HepG2 (cell line): Measurements from ENCODE around the gene RPL23. TPM values are rescaled to one million over a fixed set of nuclear protein-coding genes. Genes with fewer than 3 reads are reported as not detected.

Experiments used
- DNMT1 ChIP-seq: sonication (generic); formaldehyde crosslinking; IDR thresholded peaks from 2 replicates; pipeline ENCODE4 v1.5.1; 2020; ENCODE audit warnings: mild to moderate bottlenecking, missing genetic modification reagents
- GATAD2A ChIP-seq: IDR thresholded peaks from 2 replicates; pipeline ENCODE4 v1.6.1; 2016
- KLF15 ChIP-seq: sonication (generic); formaldehyde crosslinking; IDR thresholded peaks from 2 replicates; pipeline ENCODE4 v1.8.1; 2023; ENCODE audit warnings: borderline replicate concordance, mild to moderate bottlenecking, inconsistent platforms, missing genetic modification reagents, mixed read lengths
- NFATC3 ChIP-seq: sonication (generic); formaldehyde crosslinking; IDR thresholded peaks from 2 replicates; pipeline ENCODE4 v1.5.1; 2020; ENCODE audit warnings: mild to moderate bottlenecking, missing genetic modification reagents
- NKX3-1 ChIP-seq: sonication (generic); formaldehyde crosslinking; IDR thresholded peaks from 2 replicates; pipeline ENCODE4 v1.5.0; 2020; ENCODE audit warnings: missing genetic modification reagents
- NR2F1 ChIP-seq, 2 experiments: fragments of 450-650 bp in 1 of 2; formaldehyde crosslinking in 1 of 2; IDR thresholded peaks; 2 replicates each; pipeline versions ENCODE4 v1.5.0 to v1.6.1; 2016 to 2020; ENCODE audit warnings: mild to moderate bottlenecking in 1 of 2, missing compliant biosample characterization in 1 of 2, missing genetic modification reagents in 1 of 2, moderate library complexity in 1 of 2
- SRY ChIP-seq: sonication (generic); formaldehyde crosslinking; IDR thresholded peaks from 2 replicates; pipeline ENCODE4 v1.8.0; 2022; ENCODE audit warnings: mild to moderate bottlenecking, missing genetic modification reagents
- ZBTB38 ChIP-seq: sonication (generic); formaldehyde crosslinking; IDR thresholded peaks from 2 replicates; pipeline ENCODE4 v1.5.1; 2020; ENCODE audit warnings: mild to moderate bottlenecking, missing genetic modification reagents
- ZMYM3 ChIP-seq: sonication (generic); formaldehyde crosslinking; IDR thresholded peaks from 2 replicates; pipeline ENCODE4 v1.5.1; 2020; ENCODE audit warnings: mild to moderate bottlenecking, missing genetic modification reagents
- ZNF430 ChIP-seq: sonication (generic); formaldehyde crosslinking; IDR thresholded peaks from 2 replicates; pipeline ENCODE4 v1.9.0; 2021; ENCODE audit warnings: mild to moderate bottlenecking, missing genetic modification reagents
- ZNF549 ChIP-seq: sonication (generic); formaldehyde crosslinking; IDR thresholded peaks from 2 replicates; pipeline ENCODE4 v1.5.0; 2020; ENCODE audit warnings: missing genetic modification reagents
- ZNF674 ChIP-seq: sonication (generic); formaldehyde crosslinking; IDR thresholded peaks from 2 replicates; pipeline ENCODE4 v1.5.0; 2020; ENCODE audit warnings: low read depth, mild to moderate bottlenecking, missing genetic modification reagents
- ZNF720 ChIP-seq: sonication (generic); formaldehyde crosslinking; IDR thresholded peaks from 2 replicates; pipeline ENCODE4 v1.4.0; 2020; ENCODE audit warnings: missing genetic modification reagents
- ZNF761 ChIP-seq: sonication (generic); formaldehyde crosslinking; conservative IDR thresholded peaks from 2 replicates; pipeline ENCODE4 v1.4.0; 2020; ENCODE audit warnings: mild to moderate bottlenecking, missing genetic modification reagents
- ZSCAN25 ChIP-seq: sonication (generic); formaldehyde crosslinking; IDR thresholded peaks from 2 replicates; pipeline ENCODE4 v1.8.0; 2022; ENCODE audit warnings: mild to moderate bottlenecking, missing genetic modification reagents
- polyA plus RNA-seq, 8 experiments: library from polyadenylated mRNA; depleted of rRNA in 3 of 8; stranded (reverse) in 7 of 8; unstranded in 1 of 8; fragments of >200 nt; fragmentation: Illumina TruSeq in 4 of 8; extraction: Trizol in 4 of 8; gene quantifications; 2 replicates each; pipeline versions ENCODE4 v1.2.1 to v1.2.3, GENCODE V29; 2011 to 2016; ENCODE audit warnings: low read depth in 4 of 8, missing spikeins in 1 of 8, mixed read lengths in 1 of 8; ENCODE audit not compliant: insufficient read depth in 1 of 8
- total RNA-seq, 5 experiments: library from RNA; depleted of rRNA; stranded (reverse); fragments of >200 nt; fragmentation: Illumina TruSeq; extraction: Trizol; gene quantifications; 2 replicates each; pipeline ENCODE4 v1.2.3, GENCODE V29; 2016; ENCODE audit warnings: low read depth in 1 of 5
- TF ChIP-seq, protein P1 (sequence below): sonication (generic); formaldehyde crosslinking; IDR thresholded peaks from 2 replicates; pipeline ENCODE4 v1.5.0; 2020; ENCODE audit warnings: mild to moderate bottlenecking, missing genetic modification reagents
- TF ChIP-seq, protein P2 (sequence below): sonication (generic); formaldehyde crosslinking; IDR thresholded peaks from 2 replicates; pipeline ENCODE4 v1.5.1; 2020; ENCODE audit warnings: mild to moderate bottlenecking, missing genetic modification reagents, borderline replicate concordance
- TF ChIP-seq, protein P3 (sequence below): sonication (generic); formaldehyde crosslinking; IDR thresholded peaks from 2 replicates; pipeline ENCODE4 v1.4.0; 2020; ENCODE audit warnings: missing genetic modification reagents
- TF ChIP-seq, protein P4 (sequence below): sonication (generic); formaldehyde crosslinking; IDR thresholded peaks from 2 replicates; pipeline ENCODE4 v1.5.0; 2020; ENCODE audit warnings: missing genetic modification reagents

RPL23 gene
- total and polyA plus RNA-seq, 2 of the 13 experiments (the other 11 are each of a cell fraction or from before 2014, with no cell fraction given), result 2,790 to 4,860 TPM

DNA sequence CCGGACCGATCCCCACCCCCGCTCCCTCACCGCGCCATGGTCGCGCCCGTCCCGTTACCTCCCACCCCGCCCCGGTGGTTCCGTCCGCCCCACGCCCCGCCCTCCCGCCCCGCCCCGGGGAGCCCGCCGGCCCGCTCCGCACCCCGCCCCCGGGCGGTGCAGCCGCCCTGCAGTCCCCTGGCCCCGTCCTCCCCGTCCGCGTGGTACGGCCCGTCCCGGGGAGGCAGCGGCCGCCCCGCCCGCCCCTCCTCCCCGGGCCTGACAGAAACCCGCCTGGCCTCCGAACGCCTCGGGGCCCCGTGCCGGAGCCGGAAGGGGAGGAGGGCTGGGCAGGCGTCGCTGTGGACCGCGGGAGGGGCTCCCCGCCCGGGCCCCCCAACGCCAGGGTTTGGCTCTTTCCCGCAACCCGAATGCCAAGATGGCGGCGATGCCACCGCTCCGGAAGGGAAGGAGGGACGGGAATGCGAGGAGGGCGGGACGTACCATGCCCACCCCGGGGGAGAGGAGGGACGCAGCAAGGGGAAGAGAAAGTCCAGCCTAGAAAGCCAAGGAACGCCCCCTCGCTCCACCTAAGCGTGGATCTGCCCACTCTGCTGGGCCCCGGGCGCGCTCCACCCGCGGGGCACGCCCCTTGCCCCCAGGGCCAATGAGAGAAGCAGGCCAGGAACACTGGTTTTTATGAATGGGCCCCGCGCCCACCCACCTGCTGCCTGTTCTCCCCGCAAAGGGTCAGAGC, 53.9 kb downstream of the RPL23 start, which contains the start of gene PIP4K2B (continued):
- TF ChIP-seq, protein P1, sequence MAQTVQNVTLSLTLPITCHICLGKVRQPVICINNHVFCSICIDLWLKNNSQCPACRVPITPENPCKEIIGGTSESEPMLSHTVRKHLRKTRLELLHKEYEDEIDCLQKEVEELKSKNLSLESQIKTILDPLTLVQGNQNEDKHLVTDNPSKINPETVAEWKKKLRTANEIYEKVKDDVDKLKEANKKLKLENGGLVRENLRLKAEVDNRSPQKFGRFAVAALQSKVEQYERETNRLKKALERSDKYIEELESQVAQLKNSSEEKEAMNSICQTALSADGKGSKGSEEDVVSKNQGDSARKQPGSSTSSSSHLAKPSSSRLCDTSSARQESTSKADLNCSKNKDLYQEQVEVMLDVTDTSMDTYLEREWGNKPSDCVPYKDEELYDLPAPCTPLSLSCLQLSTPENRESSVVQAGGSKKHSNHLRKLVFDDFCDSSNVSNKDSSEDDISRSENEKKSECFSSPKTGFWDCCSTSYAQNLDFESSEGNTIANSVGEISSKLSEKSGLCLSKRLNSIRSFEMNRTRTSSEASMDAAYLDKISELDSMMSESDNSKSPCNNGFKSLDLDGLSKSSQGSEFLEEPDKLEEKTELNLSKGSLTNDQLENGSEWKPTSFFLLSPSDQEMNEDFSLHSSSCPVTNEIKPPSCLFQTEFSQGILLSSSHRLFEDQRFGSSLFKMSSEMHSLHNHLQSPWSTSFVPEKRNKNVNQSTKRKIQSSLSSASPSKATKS, result no peak
- TF ChIP-seq, protein P2, sequence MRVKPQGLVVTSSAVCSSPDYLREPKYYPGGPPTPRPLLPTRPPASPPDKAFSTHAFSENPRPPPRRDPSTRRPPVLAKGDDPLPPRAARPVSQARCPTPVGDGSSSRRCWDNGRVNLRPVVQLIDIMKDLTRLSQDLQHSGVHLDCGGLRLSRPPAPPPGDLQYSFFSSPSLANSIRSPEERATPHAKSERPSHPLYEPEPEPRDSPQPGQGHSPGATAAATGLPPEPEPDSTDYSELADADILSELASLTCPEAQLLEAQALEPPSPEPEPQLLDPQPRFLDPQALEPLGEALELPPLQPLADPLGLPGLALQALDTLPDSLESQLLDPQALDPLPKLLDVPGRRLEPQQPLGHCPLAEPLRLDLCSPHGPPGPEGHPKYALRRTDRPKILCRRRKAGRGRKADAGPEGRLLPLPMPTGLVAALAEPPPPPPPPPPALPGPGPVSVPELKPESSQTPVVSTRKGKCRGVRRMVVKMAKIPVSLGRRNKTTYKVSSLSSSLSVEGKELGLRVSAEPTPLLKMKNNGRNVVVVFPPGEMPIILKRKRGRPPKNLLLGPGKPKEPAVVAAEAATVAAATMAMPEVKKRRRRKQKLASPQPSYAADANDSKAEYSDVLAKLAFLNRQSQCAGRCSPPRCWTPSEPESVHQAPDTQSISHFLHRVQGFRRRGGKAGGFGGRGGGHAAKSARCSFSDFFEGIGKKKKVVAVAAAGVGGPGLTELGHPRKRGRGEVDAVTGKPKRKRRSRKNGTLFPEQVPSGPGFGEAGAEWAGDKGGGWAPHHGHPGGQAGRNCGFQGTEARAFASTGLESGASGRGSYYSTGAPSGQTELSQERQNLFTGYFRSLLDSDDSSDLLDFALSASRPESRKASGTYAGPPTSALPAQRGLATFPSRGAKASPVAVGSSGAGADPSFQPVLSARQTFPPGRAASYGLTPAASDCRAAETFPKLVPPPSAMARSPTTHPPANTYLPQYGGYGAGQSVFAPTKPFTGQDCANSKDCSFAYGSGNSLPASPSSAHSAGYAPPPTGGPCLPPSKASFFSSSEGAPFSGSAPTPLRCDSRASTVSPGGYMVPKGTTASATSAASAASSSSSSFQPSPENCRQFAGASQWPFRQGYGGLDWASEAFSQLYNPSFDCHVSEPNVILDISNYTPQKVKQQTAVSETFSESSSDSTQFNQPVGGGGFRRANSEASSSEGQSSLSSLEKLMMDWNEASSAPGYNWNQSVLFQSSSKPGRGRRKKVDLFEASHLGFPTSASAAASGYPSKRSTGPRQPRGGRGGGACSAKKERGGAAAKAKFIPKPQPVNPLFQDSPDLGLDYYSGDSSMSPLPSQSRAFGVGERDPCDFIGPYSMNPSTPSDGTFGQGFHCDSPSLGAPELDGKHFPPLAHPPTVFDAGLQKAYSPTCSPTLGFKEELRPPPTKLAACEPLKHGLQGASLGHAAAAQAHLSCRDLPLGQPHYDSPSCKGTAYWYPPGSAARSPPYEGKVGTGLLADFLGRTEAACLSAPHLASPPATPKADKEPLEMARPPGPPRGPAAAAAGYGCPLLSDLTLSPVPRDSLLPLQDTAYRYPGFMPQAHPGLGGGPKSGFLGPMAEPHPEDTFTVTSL, result no peak
- TF ChIP-seq KLF15 (CRISPR knock-in tag), result peak; percentile 69; the same call in 1 of the 2 replicates
- TF ChIP-seq, protein P3, sequence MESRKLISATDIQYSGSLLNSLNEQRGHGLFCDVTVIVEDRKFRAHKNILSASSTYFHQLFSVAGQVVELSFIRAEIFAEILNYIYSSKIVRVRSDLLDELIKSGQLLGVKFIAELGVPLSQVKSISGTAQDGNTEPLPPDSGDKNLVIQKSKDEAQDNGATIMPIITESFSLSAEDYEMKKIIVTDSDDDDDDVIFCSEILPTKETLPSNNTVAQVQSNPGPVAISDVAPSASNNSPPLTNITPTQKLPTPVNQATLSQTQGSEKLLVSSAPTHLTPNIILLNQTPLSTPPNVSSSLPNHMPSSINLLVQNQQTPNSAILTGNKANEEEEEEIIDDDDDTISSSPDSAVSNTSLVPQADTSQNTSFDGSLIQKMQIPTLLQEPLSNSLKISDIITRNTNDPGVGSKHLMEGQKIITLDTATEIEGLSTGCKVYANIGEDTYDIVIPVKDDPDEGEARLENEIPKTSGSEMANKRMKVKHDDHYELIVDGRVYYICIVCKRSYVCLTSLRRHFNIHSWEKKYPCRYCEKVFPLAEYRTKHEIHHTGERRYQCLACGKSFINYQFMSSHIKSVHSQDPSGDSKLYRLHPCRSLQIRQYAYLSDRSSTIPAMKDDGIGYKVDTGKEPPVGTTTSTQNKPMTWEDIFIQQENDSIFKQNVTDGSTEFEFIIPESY (CRISPR knock-in tag), result peak; percentile 48; the same call in 1 of the 2 replicates
- TF ChIP-seq SRY (CRISPR knock-in tag), result no peak
- no peak for TF ChIP-seq ZNF549 (CRISPR knock-in tag)
- TF ChIP-seq DNMT1 (CRISPR knock-in tag), result peak; percentile 30
- TF ChIP-seq ZNF674, result 0 out of 2 replicates have a peak, but pooled peaks have one; percentile 67
- TF ChIP-seq ZBTB38 (CRISPR knock-in tag), result peak; percentile 75; the same call in 1 of the 2 replicates
- no peak for TF ChIP-seq ZSCAN25 (CRISPR knock-in tag)
- TF ChIP-seq ZMYM3 (CRISPR knock-in tag), result peak; percentile 32; the same call in 1 of the 2 replicates
- peak; percentile 47; the same call in 1 of the 2 replicates for TF ChIP-seq NFATC3
- TF ChIP-seq NR2F1 (CRISPR knock-in tag; IDR thresholded peaks at IDR 0.05), result 0 out of 4 replicates have a peak, but pooled peaks have one; percentile 10 to 51
- no peak; the same call in 1 of the 2 replicates for TF ChIP-seq ZNF761 (CRISPR knock-in tag)
- TF ChIP-seq ZNF720 (CRISPR knock-in tag), result no peak
- TF ChIP-seq ZNF430, result no peak
- TF ChIP-seq GATAD2A (CRISPR knock-in tag), result peak; percentile 76
- TF ChIP-seq NKX3-1 (CRISPR knock-in tag), result peak; percentile 74; the same call in 1 of the 2 replicates
- TF ChIP-seq, protein P4, sequence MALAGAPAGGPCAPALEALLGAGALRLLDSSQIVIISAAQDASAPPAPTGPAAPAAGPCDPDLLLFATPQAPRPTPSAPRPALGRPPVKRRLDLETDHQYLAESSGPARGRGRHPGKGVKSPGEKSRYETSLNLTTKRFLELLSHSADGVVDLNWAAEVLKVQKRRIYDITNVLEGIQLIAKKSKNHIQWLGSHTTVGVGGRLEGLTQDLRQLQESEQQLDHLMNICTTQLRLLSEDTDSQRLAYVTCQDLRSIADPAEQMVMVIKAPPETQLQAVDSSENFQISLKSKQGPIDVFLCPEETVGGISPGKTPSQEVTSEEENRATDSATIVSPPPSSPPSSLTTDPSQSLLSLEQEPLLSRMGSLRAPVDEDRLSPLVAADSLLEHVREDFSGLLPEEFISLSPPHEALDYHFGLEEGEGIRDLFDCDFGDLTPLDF, result peak; percentile 78; the same call in 1 of the 2 replicates
